H1 (cell line): ENCODE measurements around the gene TAF15. TPM values are rescaled to one million over a fixed set of nuclear protein-coding genes. Genes with fewer than 3 reads are reported as not detected.

Experiments used
- CHD7 ChIP-seq: fragments of 300-600 bp; sonication (generic); IDR thresholded peaks from 2 replicates; pipeline ENCODE4 v1.7.1; 2012; ENCODE audit warnings: low read length, moderate library complexity, mild to moderate bottlenecking, inconsistent platforms; ENCODE audit not compliant: insufficient replicate concordance
- CREB1 ChIP-seq: IDR thresholded peaks from 2 replicates; pipeline ENCODE4 v1.6.1; 2012; ENCODE audit warnings: inconsistent platforms
- CTCF ChIP-seq, 3 experiments: IDR thresholded peaks; 1 replicate in 2 of 3; 2 replicates in 1 of 3; pipeline versions ENCODE4 v1.5.1 to v1.6.1; 2011; ENCODE audit warnings: low read length in 3 of 3, mild to moderate bottlenecking in 3 of 3, inconsistent platforms in 2 of 3, low read depth in 1 of 3, moderate library complexity in 1 of 3; ENCODE audit not compliant: insufficient read depth in 1 of 3; ENCODE audit errors: control extremely low read depth in 1 of 3
- EZH2 ChIP-seq: fragments of 200-600 bp; sonication (generic); IDR thresholded peaks from 2 replicates; pipeline ENCODE4 v1.7.1; 2012; ENCODE audit warnings: low read depth, mild to moderate bottlenecking, moderate library complexity, low read length, inconsistent platforms; ENCODE audit not compliant: severe bottlenecking
- FOSL1 ChIP-seq: IDR thresholded peaks from 2 replicates; pipeline ENCODE4 v1.6.1; 2011; ENCODE audit warnings: mild to moderate bottlenecking, low read depth, low read length, moderate library complexity; ENCODE audit not compliant: insufficient read depth
- GTF2F1 ChIP-seq: IDR thresholded peaks from 2 replicates; pipeline ENCODE4 v1.6.1; 2012; ENCODE audit warnings: low read depth, low read length, improper control_type of control experiment, borderline replicate concordance
- HDAC6 ChIP-seq: IDR thresholded peaks from one replicate; pipeline ENCODE4 v1.7.1; 2012; ENCODE audit warnings: low read depth, mild to moderate bottlenecking, inconsistent platforms, low read length, moderate library complexity
- JUND ChIP-seq: IDR thresholded peaks from 2 replicates; pipeline ENCODE4 v1.6.1; 2011; ENCODE audit warnings: mild to moderate bottlenecking, improper control_type of control experiment, low read length
- SAP30 ChIP-seq: fragments of 300-600 bp; sonication (generic); IDR thresholded peaks from 2 replicates; pipeline ENCODE4 v1.7.1; 2012; ENCODE audit warnings: low read length, moderate library complexity, mild to moderate bottlenecking, inconsistent platforms; ENCODE audit not compliant: insufficient read depth, insufficient replicate concordance
- polyA plus RNA-seq, 7 experiments: library from polyadenylated mRNA; depleted of rRNA in 3 of 7; stranded (reverse) in 5 of 7; unstranded in 2 of 7; fragments of >200 nt in 5 of 7; fragments of 200-250 nt in 2 of 7; gene quantifications; 1 replicate in 5 of 7; 2 replicates in 1 of 7; 4 replicates in 1 of 7; pipeline versions ENCODE4 v1.2.1 to v1.2.3, GENCODE V29; 2011 to 2013; ENCODE audit warnings: missing spikeins in 2 of 7, mixed read lengths in 2 of 7
- total RNA-seq: library from RNA; stranded (reverse); fragmentation: NEBNext Ultra II Directional; extraction: Animal tissue kit (Norgen Biotek cat#: 25700); gene quantifications from 2 replicates; pipeline ENCODE4 v1.2.1, GENCODE V29; 2021

The TAF15 gene
- total and polyA plus RNA-seq, 2 of the 8 experiments (the other 6 are each of a cell fraction or from before 2014, with no cell fraction given): 80.1 to 338 TPM

GRCh38 chr17:35763767-35764122, 45.5 kb upstream of the TAF15 start (continued):
- TF ChIP-seq CHD7 (no peak), EZH2 (no peak), GTF2F1 (no peak), CTCF (IDR thresholded peaks at IDR 0.05; ENCODE audit: control extremely low read depth in 1 of 3, insufficient read depth in 1 of 3, low read depth in 1 of 3, low read length in 3 of 3) (no peak), FOSL1 (no peak), JUND (no peak), HDAC6 (no peak), CREB1 (no peak), SAP30 (no peak)
